Forelimb muscle (tissue), 1 donor: ENCODE measurements around the gene BCAS3. TPM values are rescaled to one million over a fixed set of nuclear protein-coding genes. Genes with fewer than 3 reads are reported as not detected.

Source experiments
- DNase-seq: peaks from one replicate; pipeline ENCODE4 v3.0.0-alpha.2; 2013; ENCODE audit warnings: low read depth
- polyA plus RNA-seq: library from polyadenylated mRNA; unstranded; fragments of 120-200 nt; gene quantifications from one replicate; pipeline ENCODE4 v1.2.1, GENCODE V29; 2013; ENCODE audit not compliant: insufficient read length

The BCAS3 gene
- polyA plus RNA-seq, 1 donor: 10.1 TPM

- no peak for DNase-seq
These were observed 612.0 kb downstream of the BCAS3 start for GRCh38 chr17:61289408-61290385.

GRCh38 chr17:61291451-61292285, 614.0 kb downstream of the BCAS3 start:
- no peak for DNase-seq

GRCh38 chr17:61294286-61294685, 616.6 kb downstream of the BCAS3 start:
- DNase-seq: no peak

- no peak for DNase-seq
These were observed 617.1 kb downstream of the BCAS3 start for GRCh38 chr17:61294777-61295176.

GRCh38 chr17:61296058-61296457, 618.4 kb downstream of the BCAS3 start:
- DNase-seq: no peak

- no peak for DNase-seq
These were observed 622.2 kb downstream of the BCAS3 start for GRCh38 chr17:61299517-61300513.

GRCh38 chr17:61302953-61303816, 625.5 kb downstream of the BCAS3 start:
- DNase-seq: no peak

- no peak for DNase-seq
These were observed 626.1 kb downstream of the BCAS3 start for GRCh38 chr17:61303817-61304096.

- DNase-seq: no peak
These were observed 627.4 kb downstream of the BCAS3 start for GRCh38 chr17:61305024-61305423.

- DNase-seq: no peak
These were observed 628.4 kb downstream of the BCAS3 start for GRCh38 chr17:61306003-61306402.

- no peak for DNase-seq
These were observed 630.5 kb downstream of the BCAS3 start for GRCh38 chr17:61307905-61308886.

- DNase-seq: no peak
These were observed 632.0 kb downstream of the BCAS3 start for GRCh38 chr17:61309362-61310256.

- DNase-seq: no peak
These were observed 632.9 kb downstream of the BCAS3 start for GRCh38 chr17:61310590-61310989.

- DNase-seq: no peak
These were observed 635.0 kb downstream of the BCAS3 start for GRCh38 chr17:61312406-61313295.

GRCh38 chr17:61313461-61314326, 636.0 kb downstream of the BCAS3 start:
- DNase-seq: no peak

GRCh38 chr17:61314368-61315078, 636.9 kb downstream of the BCAS3 start:
- no peak for DNase-seq
